GM19240 (cell line): ENCODE results near the gene ARHGAP31.
"Not testable (repeated sequence)": the region's sequence is repeated elsewhere in the genome, so short reads cannot be mapped to it uniquely, and the experiment has no call there.

Experiments used
- DNase-seq: peaks from one replicate; pipeline ENCODE4 v3.0.0; 2011; ENCODE audit warnings: low spot score; ENCODE audit not compliant: insufficient read length

Gene ARHGAP31

GRCh38 chr3:119319311-119319710 lies 25.1 kb downstream of the ARHGAP31 start:
- no peak for DNase-seq

DNA sequence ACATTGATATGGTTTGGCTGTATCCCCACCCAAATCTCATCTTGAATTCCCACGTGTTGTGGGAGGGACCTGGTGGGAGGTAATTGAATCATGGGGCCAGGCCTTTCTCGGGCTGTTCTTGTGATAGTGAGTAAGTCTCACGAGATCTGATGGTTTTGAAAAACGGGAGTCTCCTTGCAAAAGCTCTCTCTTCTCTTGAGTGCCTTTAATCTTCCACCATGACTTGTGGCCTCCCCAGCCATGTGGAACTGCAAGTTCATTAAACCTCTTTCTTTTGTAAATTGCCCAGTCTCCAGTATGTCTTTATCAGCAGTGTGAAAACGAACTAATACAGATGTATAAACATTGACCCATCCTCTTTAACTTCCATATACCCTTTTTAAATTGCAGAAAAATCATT lies 26.6 kb downstream of the ARHGAP31 start:
- DNase-seq = not testable (repeated sequence)

- DNase-seq = no peak
Observed at GRCh38 chr3:119322021-119322834, 28.0 kb downstream of the ARHGAP31 start.

- peak; percentile 61 for DNase-seq
Observed at GRCh38 chr3:119322835-119323722, 28.9 kb downstream of the ARHGAP31 start.

DNA sequence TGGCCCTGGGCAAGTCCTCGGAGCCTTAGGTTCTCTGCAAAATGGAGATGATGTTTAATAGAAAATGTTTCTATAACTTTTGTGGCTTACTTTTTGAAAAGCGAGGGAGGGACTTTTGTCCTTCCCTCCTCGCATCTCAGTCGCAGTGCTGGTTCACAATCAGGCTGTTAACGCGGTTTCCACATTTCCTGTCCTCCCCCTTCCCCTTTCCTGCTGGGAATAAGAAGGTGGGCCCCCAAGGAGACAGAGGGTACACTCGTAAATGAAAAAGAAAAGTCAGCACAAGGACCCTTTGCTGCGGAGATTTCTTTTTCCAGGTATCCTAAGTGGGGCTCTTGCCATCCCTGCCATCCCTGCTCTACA lies 29.5 kb downstream of the ARHGAP31 start:
- DNase-seq = no peak

DNA sequence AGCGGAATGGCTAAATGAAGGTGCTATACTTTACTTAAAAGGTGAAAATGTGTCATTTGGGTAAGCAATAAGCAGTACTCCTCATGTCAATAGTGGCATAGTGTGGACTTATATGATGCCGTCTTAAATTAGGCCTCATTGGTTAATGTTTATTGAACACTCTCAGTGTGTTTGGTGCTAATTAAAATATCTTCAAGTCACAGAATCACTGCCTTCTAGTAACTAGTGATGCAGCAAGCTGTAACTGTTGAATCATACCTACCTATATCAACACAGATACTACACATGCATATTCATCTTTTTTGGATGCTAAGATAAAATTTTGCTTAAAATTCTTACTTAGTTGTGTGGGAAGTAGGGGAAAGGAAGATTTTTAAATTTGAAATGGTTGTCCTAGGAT lies 30.7 kb downstream of the ARHGAP31 start:
- DNase-seq = no peak

- no peak for DNase-seq
Observed at GRCh38 chr3:119326976-119327375, 32.8 kb downstream of the ARHGAP31 start.

DNA sequence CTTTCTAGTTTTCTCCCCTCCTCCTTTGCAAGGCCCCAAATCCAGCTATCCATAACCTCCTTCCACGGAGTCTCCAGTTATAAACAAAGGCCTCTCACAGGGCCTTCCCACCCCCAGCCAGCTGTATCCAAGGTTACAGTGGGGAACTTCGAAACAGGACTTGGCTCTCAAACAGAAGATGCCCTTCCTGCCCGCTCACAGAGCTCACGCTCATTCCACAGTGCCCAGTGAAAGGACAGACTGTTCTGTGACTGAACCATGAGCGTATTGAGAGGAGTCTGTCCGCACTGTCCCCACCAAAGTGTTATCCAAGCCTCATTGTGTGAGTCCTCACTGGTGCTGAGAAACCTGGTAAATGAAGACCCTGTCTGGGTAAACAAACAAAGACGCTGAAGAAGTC lies 35.4 kb downstream of the ARHGAP31 start:
- no peak for DNase-seq

DNA sequence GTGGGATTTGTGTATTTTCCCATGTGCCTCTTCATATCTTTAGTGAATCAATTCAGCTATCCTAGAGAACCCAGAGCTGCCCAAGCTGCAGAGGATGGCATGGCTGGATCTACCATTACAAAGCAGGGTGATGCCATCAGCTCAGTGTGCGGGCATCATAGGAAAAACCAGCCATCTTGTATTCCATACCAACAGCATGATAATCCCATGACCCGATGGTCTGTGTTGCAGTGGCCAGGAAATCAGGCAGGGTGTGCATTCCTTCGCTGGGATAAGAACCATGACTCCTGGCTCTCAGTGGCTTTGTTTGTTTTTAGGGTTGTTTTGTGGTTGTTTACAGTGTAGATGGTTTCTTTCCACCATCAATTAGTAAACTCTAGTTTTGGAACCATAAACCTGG lies 36.0 kb downstream of the ARHGAP31 start:
- no peak for DNase-seq

DNA sequence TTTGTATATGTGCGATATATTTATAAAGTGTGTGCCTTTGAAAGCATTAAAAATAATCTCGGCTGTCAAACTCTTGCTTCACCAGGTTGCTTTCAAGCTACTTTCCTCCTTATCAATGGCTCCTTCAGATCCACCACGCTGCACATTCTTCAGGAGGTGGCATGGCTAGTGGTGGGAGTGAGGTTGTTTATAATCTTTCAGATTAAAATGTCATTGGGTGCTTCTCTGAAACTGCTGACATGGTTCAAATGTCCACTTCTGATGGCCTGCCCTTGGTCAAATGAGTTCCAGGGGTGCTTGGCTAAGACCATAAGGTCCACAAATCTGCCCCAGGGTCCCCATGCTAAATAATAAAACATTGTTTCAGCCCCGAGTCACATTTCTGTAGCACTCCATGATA lies 36.7 kb downstream of the ARHGAP31 start:
- no peak for DNase-seq

GRCh38 chr3:119331661-119332060 lies 37.5 kb downstream of the ARHGAP31 start:
- no peak for DNase-seq

DNA sequence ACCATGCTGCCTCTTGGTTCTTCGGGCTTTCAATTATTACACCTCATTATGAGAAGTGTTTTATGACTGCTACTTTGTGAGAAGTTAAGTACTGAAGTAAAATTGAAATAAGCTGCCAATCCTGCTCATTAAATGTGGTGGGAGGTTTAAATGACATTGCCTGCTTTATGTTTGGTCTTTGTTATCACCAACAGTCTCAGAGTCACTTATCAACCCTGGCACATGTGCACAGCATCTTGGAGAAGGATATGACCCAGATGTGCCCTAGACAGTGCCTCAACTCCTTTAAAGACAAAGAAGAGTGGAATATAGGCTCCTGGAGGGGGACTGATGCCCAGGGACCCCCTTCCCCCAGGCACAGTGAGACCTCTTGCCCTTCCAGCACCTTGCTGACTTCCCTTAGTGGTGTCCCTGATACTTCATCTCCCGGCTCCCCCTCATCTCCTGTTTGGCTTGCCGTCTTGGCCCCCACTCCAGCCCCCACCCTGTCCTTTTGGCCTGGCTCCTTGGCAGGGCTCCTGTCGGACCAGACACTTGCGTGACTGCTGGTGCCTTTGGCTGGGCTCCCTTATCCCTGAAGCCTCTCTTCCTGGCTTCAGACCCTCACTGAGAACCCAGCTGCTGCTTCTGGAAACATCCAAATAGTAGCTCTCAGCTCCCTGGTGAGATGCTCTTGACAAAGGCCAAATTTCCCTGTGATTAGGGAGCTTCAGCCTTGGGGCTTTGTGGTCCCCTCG lies 39.8 kb downstream of the ARHGAP31 start:
- no peak for DNase-seq

- no peak for DNase-seq
Observed at GRCh38 chr3:119336823-119337222, 42.6 kb downstream of the ARHGAP31 start.

DNA sequence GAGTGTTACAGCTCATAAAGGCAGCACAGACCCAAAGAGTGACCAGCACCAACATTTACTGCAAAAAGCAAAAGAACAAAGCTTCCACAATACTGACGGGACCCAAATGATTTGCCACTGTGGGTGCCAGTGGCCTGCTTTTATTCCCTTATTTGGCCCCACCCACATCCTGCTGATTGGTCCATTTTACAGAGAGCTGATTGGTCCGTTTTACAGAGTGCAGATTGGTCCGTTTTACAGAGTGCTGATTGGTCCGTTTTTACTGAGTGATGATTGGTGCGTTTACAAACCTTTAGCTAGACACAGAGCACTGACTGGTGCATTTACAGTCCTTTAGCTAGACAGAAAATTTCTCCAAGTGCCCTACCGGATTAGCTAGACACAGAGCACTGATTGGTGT lies 43.2 kb downstream of the ARHGAP31 start:
- DNase-seq = not testable (repeated sequence)

GRCh38 chr3:119338754-119339153 lies 44.6 kb downstream of the ARHGAP31 start:
- DNase-seq = no peak

GRCh38 chr3:119340014-119340413 lies 45.8 kb downstream of the ARHGAP31 start:
- no peak for DNase-seq

GRCh38 chr3:119340446-119340845 lies 46.3 kb downstream of the ARHGAP31 start:
- no peak for DNase-seq

DNA sequence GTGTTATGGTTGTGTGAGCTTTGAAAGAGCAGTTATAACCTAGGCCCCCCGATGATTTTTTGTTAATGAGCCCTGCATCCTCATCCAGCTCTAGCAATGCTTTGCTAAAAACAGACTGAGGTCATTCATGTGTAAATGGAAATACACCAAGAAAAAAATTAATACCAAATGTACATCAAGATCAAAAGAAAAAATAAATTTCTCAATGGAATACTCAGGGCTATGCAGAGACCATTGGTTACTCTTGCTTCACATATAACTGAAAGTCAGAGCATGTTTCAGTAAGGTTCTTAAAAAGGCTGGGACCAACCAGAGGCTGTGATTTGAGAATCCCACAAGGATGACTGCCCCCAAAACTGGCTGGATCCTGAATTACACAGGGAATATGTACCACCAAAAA lies 48.0 kb downstream of the ARHGAP31 start:
- DNase-seq = no peak

DNA sequence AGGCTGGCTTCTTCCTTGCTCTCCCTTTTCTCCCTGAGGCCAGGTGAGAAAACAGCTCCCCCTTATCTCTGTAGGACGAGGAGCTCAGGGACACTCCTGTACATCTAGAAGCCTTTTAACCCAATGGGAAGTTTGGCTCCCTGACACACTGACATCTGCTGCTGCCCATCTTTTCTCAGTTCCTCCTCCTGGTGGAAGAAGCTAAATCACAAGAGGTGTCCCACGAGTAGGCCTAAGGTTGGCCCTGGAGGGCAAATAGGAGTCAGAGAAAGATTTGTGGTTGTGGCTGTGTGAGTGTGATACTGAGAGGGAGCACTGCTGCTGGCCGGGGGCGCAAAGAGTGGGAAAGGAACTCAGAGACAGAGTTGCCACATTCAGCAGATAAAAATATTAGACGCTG lies 49.5 kb downstream of the ARHGAP31 start:
- no peak for DNase-seq

- no peak for DNase-seq
Observed at GRCh38 chr3:119346076-119346496, 51.9 kb downstream of the ARHGAP31 start.

GRCh38 chr3:119347036-119347435 lies 52.9 kb downstream of the ARHGAP31 start:
- DNase-seq = no peak
